ENCODE measurements around the gene CT83. TPM values are rescaled to one million over a fixed set of nuclear protein-coding genes. Genes with fewer than 3 reads are reported as not detected.

The CT83 gene
- total and polyA plus RNA-seq, 2 of the 13 experiments (the other 11 are each of a cell fraction or from before 2014, with no cell fraction given) = not detected

- TF ChIP-seq POLR2G (IDR thresholded peaks at IDR 0.05; ENCODE audit: low read depth, low read length) (peak; percentile 90), THRA (CRISPR knock-in tag; IDR thresholded peaks at IDR 0.05; ENCODE audit: borderline replicate concordance) (0 out of 2 replicates have a peak, but pooled peaks have one; percentile 20), ZNF350 (CRISPR knock-in tag; IDR thresholded peaks at IDR 0.05; ENCODE audit: borderline replicate concordance, low read depth) (no peak), ZEB1 (IDR thresholded peaks at IDR 0.05; ENCODE audit: insufficient replicate concordance, low read depth) (peak; percentile 72), THAP7 (CRISPR knock-in tag; IDR thresholded peaks at IDR 0.05) (no peak), MED1 (CRISPR knock-in tag; IDR thresholded peaks at IDR 0.05) (no peak), PHF20 (CRISPR knock-in tag; IDR thresholded peaks at IDR 0.05) (no peak), MYNN (CRISPR knock-in tag; IDR thresholded peaks at IDR 0.05; ENCODE audit: low read depth) (no peak), ZNF607 (CRISPR knock-in tag; IDR thresholded peaks at IDR 0.05; ENCODE audit: borderline replicate concordance) (no peak), ZNF263 (CRISPR knock-in tag; IDR thresholded peaks at IDR 0.05) (no peak), NR1H2 (CRISPR knock-in tag; IDR thresholded peaks at IDR 0.05; ENCODE audit: borderline replicate concordance, low read depth) (no peak), ZBTB14 (CRISPR knock-in tag; IDR thresholded peaks at IDR 0.05) (no peak), PLSCR1 (CRISPR knock-in tag; IDR thresholded peaks at IDR 0.05; ENCODE audit: borderline replicate concordance) (no peak), ZNF784 (CRISPR knock-in tag; IDR thresholded peaks at IDR 0.05; ENCODE audit: borderline replicate concordance) (no peak), XRCC5 (optimal IDR thresholded peaks at IDR 0.05; ENCODE audit: low read length) (peak; percentile 17), RFX1 (IDR thresholded peaks at IDR 0.05) (no peak), NFE2 (CRISPR knock-in tag; IDR thresholded peaks at IDR 0.05) (no peak), SNRNP70 (IDR thresholded peaks at IDR 0.05; ENCODE audit: low read depth, low read length) (no peak), ZNF709 (CRISPR knock-in tag; IDR thresholded peaks at IDR 0.05) (no peak), ZNF660 (CRISPR knock-in tag; IDR thresholded peaks at IDR 0.05; ENCODE audit: borderline replicate concordance, low read depth) (no peak), ZNF331 (CRISPR knock-in tag; IDR thresholded peaks at IDR 0.05) (no peak), ZNF703 (CRISPR knock-in tag; IDR thresholded peaks at IDR 0.05; ENCODE audit: borderline replicate concordance) (no peak)
Measured at GRCh38 chrX:116436358-116436816, 26.4 kb downstream of the CT83 start, which contains the start of gene SLC6A14 (continued).

Measured in HepG2 (cell line).